Activated CD4-positive, alpha-beta T cell treated with anti-CD3 and anti-CD28 coated beads, Interleukin-2, amount 50 U/mL, for 4 hours (primary cell): Measurements from ENCODE around the gene PTK6.
A peak's percentile ranks its signal among the peaks of the same experiment; 100 is the strongest.

Experiments
- DNase-seq, 2 experiments: peaks; one replicate each; pipeline ENCODE4 v3.0.0-alpha.2; 2020

The PTK6 gene

DNA sequence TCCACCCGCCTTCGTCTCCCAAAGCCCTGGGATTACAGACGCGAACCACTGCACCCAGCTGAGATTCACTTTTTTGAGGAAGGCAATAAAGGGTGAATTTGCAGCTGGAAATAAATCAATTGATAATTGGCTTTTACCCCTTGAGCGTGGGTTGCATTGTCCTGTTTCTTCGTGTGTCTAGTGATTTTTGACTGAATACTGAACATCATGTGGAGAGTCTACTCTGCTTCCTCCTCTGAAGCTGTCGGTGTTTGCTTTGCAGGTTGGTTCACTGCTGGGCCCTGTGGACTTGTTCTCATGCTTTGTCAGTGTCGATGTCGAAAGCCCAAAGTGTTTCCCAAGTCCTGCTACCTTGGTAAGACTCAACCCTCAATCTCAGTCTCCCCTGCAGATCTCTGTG lies 32.5 kb downstream of the PTK6 start:
- DNase-seq = no peak

DNA sequence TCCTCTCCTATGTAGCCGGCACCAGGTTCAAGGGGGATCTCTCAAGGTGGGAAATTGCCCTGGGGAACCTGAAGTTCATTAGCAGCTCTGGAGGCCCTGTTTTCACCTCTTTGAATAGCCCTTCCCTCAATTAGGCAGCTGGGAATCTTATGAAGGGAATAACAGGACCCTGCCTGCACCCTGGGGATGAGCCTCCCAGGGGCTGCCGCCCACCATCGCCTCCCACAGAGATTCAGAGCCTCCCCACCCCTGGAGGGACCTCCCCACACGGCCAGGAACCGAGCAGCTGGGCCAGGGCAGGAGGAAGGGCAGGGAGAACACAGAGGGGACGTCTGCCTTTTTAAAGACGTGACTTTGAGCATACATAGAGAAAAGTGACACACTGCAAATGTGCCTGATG lies 33.7 kb downstream of the PTK6 start:
- no peak for DNase-seq

DNA sequence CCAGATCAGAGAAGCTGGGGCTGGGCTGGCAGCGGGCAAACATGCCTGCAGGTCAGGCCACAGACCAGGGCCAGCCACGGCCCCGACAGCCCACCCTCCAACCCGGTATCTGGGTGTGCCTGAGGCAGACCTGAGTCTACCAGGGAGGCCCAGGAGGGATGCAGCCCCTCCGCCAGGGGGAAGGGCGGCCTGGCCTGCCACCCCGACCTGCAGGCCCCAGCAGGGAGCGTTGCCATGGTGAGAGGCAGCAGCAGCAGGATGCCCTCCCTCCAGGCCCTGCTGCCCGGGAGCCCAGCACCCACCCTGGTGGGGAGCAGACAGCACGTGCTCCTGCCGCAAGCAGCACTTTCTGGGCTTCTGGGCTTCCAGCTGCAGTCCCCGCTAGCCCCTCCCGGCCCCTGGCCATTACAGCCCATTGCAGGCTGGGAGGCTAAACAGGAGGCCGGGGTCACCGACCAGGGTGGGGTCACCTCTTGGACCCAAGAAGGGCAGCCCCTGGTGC lies 34.5 kb downstream of the PTK6 start:
- DNase-seq = no peak

DNA sequence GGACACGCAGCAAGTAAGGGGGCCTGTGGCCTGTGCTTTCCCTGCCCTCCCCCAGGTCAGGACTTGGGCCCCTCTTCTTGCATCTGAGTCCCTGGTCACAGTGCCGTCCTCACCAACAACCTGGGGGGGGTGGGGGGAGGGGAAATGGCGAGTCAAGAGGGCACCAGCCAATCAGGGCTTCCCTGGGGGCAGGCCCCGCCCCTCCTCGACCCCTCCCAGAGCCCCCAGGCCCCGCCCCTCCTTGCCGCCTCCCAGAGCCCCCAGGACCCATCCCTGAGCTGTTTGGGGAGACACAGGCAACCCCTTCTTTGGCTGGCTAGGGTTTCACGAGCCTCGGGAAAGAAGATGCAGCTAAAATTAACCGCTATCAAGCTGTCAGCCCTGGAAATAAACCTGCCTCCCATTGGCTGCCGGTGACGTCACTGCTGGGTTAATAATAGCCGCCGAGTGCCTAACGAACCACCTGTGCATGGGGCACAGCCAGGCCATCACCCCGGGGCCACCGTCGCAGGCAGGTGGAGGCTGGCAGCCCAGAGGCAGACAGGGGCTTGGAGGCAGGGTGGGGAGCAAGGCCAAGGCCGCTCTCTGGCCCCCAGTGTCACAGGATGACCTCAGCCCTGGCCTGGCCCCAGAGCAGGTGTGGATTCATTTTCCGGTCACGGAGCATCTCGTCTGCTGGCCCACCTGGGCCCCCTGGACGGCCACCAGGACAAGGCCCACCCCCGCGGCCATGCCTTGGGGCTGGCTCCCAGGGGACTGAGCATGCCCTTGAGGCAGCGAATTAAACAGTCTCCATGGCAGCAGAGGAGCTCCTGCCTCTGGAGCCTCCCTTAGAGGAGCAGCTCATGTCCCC lies 35.1 kb downstream of the PTK6 start:
- no peak for DNase-seq

DNA sequence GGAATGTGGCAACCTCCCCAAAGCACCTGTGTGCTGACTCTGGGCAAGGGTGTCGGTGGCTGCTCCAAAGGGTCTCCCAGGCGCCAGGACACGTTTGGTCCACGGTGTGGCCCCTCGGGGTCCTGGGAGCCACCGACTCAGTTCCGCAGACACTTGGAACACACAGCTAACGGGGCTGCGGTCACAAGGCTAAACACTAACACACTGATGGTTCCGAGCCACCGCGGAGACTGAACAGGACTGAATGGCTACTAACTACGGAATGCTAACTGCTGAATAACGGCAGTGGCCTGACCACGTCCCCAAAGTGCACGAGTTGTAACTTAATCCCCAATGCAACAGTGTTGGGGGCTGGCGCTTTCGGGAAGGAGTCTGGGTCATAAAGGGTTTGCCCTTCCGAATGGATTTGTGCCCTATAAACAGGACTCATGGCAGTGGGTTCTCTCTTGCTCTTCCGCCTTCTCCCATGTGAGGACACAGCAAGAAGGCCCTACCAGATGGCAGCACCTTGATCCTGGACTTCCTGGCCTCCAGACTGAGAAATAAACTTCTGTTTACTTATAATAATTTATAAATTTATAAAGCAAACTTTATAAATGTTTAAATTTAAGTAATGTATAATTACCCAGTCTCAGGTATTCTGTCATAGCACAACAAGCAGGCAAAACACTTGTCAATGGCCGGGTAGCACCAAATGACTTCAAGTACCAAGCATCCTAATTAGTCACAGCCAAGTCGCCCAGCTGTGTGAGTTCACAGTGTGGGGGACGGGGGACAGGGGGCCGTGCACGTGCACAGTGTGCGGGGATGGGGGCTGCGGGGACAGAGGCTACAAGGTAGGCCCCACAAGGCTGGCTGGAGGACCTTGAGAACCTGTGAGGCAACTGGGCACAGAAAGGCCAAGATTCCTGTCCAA lies 36.0 kb downstream of the PTK6 start:
- no peak for DNase-seq

DNA sequence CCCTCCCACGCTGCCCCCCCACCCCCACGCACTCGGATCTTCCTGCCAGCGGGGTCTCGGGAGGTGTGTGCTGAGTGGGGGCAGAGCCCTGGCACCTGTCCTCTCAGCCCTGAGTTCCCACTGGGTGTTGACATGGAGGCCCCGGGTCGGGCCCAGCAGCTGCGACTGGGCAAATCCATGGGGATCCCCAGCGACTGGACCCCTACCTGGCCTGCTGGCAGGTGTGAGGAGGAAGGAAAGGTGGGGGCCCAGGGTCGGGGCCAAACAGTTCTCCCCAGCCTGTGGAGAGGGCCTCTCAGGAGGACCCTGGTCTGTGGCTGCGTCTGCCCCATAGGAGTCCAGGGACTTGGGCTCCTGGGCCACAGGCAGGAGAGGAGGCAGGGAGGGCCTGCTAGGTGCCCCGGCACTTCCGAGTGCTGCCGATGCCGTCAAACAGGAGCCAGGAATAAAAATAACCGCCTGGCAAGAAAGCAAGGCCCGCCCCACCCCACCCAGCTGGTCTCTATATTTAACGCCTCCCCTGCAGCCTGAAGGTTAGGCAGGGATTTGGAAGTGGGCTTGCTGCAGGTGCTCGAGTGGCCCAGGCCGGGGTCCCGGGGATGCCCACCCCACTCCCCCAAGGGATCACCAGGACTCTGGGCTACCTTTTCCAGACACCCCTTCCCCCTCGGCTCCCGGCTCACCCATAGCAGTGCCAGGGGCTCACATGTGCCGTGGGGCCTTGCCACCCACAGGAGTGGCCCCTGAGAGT lies 36.9 kb downstream of the PTK6 start:
- DNase-seq = no peak

DNA sequence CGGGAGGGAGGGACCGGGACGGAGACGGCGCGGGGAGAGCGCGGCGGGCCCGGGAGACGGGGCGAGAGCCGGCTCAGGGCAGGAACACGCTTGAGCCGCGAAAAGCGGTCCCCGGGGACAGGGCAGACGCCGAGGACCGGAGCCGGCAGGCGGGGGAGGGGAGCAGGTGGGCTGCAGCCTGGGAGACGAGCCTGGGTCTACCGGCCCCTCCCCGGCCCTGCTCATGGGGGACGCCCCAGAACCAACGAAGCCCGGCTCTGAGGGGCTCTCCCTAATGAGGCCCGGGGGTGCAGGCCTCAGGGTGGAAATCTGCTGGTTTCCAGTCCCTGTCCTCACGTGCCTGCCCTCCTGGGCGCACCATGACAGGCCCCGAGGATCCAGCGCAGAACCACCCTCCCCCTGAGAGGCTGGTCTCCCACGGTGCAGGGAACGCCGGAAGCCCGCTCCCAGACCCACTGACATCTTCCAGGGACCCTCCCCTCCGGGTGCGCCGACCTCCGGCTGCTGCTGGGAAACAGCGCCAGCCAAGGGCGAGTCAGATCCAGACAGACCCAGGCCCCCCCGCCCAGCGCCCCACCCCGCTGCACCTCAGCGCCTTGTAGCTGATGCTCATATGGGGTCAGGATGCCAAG lies 37.7 kb downstream of the PTK6 start:
- no peak for DNase-seq

DNA sequence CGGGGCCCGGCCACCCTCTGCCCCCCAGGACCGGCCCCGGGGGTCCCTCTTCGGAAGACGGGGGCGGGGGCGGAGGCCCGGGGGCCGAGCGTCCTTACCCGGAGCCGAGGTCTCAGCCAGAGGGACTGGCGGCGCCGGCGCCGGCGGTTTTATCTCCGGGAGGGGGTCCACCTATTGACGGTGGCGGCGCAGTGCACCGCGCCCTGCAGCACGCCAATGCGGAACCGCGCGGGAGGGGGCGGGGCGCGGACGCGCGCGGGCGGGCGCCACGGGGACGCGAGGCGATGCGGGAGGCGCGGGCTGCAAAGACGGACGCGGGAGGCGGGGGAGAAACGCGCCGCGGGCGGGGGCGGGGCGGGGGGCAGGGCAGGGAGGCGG lies 38.2 kb downstream of the PTK6 start, which contains the start of gene EEF1A2:
Gene EEF1A2 (minus strand): TSS at position 124 of the 378 bp plus-strand sequence. CDS start 1,320 bp downstream, outside the sequence.
- peak; percentile 37 to 43 for DNase-seq

DNA sequence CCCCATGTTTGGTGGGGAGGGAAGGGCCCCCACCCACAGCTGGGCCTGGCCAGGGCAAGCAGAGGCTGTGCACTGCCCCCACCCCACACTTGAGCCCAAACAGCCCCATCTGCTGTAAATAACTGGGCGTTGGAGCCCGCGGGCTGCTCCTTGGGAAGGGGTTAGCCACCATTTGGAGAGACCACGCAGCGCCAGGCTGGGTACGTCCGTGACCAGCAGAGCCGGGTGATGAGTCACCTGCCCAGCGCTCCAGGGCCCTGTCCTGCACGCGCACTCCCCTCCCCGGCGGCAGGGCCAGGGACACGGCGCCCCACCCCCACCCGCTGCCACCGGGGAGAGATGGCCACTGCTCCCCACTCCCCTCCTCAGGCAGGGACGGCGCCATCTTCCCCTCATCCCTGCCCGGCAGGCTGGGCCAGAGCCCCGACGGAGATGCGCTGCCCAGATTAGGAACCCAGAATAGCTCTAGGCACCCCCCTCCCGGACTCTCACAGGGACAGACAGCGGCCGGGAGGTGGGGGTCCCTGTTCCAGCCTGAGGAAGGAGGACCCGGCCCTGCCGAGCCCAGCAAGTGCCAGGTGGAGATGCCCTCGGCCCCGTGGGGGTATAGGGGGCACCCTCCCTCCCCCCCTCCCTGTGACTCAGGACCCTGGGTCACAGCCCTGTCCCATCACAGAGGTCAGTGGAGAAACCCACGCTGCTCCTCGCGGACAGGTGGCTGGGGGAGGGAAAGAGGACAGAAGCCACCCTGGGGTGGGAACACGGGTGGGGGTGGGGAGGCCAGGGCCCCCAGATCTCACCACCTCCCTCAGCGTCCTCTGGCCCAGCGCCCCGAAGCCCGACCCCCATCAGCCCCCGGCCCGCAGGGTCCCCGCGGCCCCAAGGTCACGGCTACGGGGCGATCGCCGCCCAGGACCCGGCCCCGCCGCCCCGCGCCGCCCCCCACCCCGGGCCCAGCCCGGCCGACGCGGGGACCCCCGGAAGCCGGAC lies 38.9 kb downstream of the PTK6 start:
- DNase-seq = no peak

DNA sequence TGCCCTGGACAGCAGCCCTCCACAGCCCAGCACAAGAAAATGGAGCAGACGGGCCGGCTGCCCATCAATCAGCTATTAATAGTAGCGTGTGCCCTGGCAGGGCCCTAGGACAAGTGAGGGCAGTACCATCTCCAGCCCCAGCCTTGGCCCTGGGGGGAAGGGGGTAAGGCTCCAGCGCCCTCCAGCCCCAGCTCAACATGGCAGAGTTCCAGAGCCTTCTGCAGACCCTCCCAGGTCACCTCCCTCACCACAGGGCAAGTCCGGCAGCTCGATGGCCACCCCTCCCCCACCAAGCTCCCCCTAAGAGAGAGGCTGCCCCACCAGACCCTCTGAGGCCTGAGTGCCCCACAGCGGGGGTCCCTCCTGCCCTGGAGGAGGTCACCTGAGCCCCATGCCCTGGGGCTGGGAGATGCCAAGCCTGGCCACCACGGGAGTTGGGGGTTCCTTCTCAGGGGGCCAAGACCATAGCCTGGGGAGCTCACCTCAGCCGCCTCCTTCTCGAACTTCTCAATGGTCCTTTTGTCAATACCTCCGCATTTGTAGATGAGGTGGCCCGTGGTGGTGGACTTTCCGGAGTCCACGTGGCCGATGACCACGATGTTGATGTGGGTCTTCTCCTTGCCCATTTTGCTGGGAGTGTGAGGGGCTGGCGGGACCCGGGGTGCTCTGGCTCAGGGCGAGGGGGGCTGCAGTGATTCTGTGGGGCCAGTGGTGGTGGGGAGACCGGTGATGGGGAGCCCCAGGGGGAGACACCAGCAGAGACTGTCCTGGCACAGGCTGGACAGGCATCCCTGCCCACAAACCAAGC lies 39.8 kb downstream of the PTK6 start:
- no peak for DNase-seq

DNA sequence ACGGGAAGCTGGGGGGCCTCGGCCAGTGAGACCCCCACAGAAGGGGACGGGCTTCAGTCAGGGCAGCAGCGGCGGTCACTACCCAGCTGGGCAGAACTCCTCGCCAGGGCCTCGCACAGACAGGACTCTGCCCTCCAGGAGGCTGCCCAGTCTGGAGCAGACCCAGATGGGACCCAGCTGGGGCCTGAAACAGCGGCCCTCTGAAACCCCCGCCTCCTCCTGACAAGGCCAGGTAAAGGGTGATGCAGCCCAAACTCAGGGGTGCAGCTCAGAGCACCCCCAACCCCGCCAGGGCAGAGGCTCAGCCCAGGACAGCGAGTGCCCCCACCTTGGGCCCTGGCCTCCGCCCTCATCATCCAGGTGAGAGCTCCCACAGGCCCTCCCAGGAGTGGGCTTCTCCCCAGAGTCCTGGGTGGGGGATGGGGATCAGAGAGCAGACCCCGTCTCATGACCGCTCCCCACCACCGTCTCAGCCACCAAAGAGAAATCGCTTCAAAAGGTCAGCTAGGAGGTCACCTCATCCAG lies 40.5 kb downstream of the PTK6 start:
- no peak for DNase-seq

DNA sequence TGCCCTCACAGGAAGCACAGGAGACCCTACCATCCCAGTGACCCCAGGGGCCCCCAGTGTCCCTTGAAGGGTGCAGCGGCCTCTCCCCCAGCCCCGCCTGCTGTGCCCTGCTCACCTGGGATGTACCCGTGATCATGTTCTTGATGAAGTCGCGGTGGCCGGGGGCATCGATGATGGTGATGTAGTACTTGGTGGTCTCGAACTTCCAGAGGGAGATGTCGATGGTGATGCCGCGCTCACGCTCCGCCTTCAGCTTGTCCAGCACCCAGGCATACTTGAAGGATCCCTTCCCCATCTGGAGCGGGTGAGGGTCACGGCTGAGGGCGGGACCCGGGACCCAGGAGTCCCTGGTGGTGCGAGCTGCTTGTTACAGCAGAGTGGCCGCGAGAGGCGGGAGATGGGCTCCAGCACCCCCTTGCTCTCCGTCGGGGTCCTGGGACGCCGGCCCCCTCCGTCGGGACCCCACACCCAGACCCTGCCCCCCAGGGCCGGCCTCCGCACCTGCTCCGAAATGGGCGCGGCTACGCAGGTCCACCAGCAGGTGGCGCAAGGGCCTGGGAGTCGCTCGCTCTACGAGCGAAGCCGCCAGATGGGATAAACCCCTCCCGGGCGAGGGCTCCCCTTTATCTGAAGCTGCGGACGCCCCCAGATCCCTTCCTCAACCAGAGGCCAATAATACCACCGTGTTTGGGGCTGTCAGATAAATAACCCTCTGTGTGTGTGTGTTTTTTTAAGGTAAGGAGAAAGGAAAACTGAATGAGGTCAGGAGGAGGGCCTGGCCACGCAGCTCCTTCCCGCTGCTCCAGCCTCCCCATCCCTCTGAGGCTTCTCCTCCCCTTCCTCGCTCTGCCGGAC lies 41.2 kb downstream of the PTK6 start:
- DNase-seq = peak; percentile 70

DNA sequence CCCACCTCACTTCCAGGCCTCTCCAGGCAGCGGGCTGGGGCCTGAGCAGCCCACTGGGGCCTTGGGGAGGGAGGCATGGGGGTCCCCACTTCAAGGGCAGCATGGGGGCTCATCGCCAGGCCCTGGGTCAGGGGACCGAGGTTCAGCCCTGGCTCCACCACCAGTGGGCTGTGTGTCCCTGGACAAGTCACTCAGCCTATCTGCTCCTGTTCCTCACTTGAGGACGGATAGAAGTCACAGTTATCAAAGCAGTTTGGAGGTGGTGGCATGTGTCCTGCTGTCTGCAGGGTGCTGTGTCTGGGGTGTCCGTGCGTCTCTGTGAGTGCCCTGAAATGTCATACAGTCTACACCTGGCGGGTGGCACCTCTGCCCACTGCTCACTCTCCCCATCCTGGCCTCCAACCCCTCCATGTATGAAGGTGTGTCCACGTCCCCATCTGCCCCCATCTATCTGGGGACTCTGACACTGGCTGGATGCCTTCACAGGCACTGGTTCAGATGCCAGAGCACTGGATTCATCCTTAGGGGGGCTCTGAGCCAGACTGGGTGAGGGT lies 41.9 kb downstream of the PTK6 start:
- DNase-seq = no peak

DNA sequence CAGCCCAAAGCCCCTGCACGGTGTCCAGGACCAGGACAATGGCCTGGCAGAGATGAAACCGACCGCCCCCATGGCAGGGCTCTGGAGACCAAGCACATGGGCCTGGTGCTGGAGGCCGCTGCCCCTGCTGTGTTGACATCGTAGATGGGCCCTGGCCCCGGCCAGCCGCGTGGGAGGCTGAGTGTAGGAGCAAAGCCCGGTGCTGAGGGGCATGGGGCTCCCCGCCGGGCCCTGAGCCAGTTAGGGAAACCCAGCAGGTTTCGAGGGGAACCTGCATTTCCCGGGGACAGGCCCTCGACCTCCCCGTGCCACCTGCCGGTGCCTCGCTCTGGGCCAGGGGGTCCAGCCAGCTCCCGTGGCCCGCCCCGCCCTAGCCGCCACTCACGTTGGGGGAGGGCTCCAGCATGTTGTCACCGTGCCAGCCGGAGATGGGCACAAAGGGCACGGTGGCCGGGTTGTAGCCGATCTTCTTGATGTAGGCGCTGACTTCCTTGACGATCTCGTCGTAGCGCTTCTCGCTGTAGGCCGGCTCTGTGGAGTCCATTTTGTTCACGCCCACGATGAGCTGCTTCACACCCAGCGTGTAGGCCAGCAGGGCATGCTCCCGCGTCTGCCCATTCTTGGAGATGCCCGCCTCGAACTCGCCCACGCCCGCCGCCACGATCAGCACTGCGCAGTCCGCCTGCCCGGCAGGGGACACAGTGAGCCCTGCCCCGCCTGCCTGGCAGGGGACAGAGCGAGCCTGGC lies 42.6 kb downstream of the PTK6 start:
- DNase-seq = no peak

DNA sequence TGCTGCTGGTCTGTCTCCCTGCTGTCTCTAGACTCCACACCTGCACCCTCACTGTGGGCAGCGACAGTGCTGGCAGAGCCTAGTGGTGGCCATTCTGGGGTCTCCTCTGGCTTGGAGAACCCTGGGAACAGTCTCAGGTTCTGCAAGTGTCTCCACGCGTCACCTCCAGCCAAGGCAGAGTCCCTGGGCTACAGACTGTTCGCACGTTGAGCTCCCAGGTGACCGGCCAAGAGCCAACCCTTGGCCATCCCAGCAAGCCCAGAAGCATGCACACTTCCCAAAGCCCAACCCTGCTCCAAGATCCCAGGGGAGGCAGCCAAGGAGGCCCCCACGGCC lies 43.1 kb downstream of the PTK6 start:
- no peak for DNase-seq

DNA sequence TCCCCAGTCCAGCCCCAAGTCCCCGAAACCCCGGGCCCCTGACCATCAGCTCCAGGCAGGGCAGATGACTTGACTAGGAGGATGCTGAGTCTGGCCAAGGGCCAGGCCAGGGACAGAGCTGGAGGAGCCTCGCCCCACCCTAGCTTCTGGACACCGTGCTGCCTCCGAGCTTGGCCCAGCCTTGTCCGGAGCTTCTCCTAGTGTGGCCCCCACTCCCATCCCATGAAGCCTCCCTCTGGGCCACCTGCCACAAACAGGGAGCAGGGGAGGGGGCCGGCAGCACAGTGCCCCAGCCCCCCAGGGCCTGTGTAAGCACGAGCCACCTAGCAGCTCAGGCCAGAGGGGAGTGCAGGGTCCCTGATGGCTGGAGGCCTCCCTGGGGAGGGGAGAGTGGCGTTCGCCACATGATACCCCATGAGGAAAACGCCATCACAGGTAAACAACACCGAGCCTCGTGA lies 43.6 kb downstream of the PTK6 start:
- DNase-seq = no peak

DNA sequence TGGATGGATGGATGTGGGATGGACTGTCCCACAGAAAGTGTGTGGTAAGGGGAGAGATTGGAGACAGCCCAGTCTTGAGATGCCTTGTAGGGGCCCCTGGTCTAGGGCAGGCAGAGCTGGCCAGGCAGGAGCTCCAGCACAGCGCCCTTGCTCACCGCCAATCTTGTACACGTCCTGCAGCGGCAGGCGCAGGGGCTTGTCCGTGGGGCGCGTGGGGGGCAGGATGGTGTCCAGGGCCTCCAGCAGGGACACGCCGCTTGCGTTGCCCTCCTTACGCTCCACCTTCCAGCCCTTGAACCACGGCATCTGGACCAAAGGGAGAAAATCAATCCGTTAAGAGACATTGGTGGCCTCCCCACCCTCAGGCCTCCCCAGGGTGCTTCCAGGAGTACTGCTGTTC lies 44.2 kb downstream of the PTK6 start:
- DNase-seq = no peak

DNA sequence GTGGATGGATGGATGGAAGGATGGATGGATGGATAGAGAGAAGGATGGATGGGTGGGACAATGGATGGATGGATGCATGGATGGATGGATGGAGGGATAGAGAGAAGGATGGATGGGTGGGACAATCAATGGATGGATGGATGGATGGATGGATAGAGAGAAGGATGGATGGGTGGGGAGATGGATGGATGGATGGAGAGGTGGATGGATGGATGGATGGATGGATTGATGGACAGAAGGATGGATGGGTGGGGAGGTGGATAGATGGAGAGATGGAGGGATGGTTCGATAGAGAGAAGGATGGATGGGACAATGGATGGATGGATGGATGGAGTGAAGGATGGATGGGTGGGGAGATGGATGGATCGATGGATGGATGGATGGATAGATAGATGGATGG lies 44.7 kb downstream of the PTK6 start:
- no peak for DNase-seq
